HG03060 (cell line): ENCODE measurements around the gene CD47.

Experiments
- ATAC-seq: cut with Tn5 transposase; IDR thresholded peaks from one replicate; pipeline ENCODE4 v1.9.1; 2021; ENCODE audit warnings: low read depth, moderate number of reproducible peaks; ENCODE audit not compliant: unreplicated experiment

Gene CD47

DNA sequence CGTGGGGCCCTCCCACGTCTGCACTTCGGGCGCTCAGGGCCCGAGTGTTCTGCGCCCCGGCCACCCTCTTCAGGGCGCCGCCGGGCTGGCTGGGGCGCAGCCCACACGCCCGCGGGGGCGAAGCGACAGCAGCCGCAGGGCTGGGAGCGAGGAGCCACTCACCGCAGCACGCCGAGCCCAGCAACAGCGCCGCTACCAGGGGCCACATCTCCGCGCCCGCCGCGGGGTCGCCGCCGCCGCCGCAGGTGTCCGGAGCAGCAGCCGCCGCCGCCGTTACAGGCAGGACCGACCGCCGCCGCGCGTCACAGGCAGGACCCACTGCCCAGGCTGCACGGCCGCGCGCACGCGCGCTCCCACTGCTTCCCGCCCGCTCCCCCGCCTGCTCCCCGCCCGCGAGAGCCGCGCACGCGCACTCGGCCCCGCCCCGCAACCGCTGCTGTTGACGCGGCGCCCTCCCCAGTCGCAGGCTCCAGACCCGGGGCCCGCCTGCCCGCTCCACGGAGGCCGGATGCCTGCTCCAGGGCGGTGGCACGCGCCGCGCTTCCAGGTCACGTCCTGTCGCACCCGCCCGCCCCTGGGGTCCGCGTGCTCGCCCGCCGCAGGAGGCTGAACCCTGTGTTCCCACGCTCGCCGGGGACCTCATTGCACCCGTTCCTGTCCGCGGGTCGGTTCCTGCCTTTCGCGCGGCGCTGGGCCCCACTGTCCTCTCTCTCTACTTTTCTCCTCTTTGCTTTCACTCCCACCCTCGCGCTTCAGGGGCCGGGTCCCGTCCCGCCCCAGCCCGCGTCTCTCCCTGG is at the start of gene CD47:
Gene CD47 (minus strand): TSS at position 331 of the 797 bp plus-strand sequence. CDS start 123 bp downstream, at position 208.
- no peak for ATAC-seq

- no peak for ATAC-seq
Observed at GRCh38 chr3:108137460-108137814, 46.6 kb upstream of the CD47 start.

GRCh38 chr3:108136561-108137459 is 46.0 kb upstream of the CD47 start:
- ATAC-seq: no peak

- ATAC-seq: no peak
Observed at GRCh38 chr3:108134555-108134880, 43.7 kb upstream of the CD47 start.

DNA sequence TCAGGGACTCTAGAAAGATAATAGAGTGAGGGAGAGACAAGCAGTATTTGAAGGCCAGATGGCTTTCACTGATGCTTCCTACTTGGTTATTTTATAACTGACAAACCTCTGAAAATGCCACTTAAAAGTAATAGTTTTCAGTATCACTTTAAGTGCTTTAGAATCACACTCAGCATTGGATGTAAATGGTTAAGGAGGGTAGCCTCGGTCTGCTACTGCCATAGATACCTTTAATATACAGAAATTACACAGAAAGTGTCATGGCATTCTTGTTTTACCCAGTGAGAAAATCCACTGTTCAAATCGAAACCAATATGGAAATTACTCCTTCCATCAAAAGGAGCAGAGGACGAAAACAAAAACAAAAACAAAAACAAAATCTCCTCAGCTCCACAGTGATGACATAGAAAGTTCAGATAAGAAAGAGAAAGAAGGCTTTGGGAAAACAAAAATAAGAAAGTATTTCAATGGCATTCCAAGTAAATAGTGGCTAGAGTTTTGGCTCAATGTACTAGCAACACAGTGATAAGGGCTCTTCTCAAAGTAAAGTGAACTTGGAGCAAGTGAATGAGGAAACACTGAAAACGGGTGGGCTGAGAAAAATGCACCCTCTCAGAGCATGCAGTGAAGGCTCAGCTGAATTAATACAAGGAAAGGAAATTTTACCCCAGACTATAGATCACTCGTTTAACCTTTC is 43.2 kb upstream of the CD47 start:
- ATAC-seq: no peak

- ATAC-seq: no peak
Observed at GRCh38 chr3:108133048-108133369, 42.2 kb upstream of the CD47 start.

DNA sequence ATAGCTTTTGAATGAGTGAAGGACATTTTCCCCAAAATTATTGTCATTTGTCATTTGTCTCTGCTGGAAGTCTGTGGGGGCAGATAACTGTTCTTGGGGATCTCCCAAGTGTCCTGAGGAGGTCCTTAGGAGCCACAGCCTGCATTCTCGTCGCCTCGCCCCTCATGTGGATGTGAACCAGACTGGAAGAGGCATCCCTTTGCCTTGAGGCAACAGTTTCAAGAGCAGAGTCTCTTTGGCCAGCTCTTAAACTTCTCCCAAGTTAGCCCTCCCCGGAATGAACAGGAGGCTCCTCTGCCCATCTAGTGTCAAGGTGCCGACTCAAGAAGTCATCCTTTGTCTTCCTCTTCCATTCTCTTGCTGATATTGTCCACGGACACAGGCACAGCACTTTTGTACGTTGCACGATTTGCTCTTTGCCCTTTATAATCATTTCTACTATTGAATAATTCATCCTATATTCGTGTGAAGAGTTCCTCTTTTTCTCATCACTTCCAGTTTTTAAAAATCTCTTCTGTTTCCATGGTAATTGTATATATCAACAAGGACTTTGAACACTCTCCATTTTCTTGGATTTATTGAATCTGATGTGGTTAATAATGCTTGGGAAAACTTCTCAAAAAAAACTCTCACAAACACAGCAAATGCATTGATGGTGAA is 40.8 kb upstream of the CD47 start:
- no peak for ATAC-seq

DNA sequence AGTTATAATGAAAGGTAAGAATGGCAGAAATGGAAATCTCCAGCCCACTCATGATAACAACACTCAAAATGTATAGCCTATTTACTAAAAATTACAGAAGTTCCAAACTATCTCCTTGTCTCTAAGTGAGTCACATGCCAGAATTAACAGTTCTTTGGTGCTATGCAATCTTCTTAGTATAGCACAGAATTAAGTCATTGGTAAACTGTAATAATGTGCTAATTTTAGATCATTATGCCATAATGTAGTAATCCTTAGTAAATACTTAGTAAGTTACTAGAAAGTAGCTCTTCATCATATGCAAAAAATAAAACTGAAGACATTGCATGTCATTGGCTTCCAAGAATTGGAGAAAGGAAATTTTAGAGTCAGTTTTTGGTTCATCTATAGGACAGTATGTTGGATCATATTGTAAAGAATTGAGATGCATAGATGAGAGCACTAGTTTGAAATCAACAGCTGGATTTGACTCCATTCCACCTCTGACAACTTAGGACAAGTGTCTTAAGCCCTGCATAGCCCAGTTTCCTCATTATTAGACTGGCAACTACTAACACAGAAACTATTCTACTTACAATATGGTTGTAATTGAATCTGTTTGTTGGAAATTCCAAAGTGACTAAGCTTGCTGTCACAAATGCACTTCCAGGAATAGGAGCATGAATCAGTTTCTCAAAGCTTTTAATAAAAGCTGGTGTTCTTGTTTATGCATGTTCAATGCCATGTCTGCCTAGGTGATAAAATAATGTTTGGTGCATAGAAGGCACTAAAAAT is 40.1 kb upstream of the CD47 start:
- no peak for ATAC-seq

- ATAC-seq: no peak
Observed at GRCh38 chr3:108130236-108130635, 39.4 kb upstream of the CD47 start.

GRCh38 chr3:108127301-108127988 is 36.6 kb upstream of the CD47 start:
- ATAC-seq: no peak

GRCh38 chr3:108126348-108126747 is 35.5 kb upstream of the CD47 start:
- ATAC-seq: no peak

DNA sequence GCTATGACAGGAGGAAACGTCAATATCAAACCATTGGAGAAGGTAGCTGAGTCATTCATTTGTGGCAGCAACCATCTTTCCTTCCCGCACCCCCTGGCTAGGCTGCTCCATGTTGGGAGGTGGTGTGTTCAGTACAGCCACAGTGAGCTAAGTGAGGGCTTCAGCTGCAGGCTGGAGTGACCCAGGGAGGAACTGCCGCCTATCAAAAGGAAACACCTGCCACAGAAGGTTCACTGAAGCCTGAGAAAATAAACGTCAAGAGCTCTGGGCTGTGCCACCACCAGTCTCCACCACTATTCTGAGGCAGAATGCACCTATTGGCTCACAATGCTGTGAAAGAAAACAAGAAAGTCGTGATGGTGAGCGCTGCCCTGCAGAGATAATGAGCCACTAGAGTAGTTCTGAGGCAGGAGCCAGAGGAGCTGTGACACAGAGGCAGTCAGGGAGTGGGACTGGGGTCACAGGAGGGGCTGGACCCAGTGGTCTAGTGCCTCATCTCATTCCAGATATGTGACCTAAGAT is 34.8 kb upstream of the CD47 start:
- ATAC-seq: peak; percentile 38

- no peak for ATAC-seq
Observed at GRCh38 chr3:108125153-108125543, 34.3 kb upstream of the CD47 start.

GRCh38 chr3:108124337-108125152 is 33.7 kb upstream of the CD47 start:
- ATAC-seq: peak; percentile 77

- ATAC-seq: no peak
Observed at GRCh38 chr3:108123326-108123725, 32.5 kb upstream of the CD47 start.

DNA sequence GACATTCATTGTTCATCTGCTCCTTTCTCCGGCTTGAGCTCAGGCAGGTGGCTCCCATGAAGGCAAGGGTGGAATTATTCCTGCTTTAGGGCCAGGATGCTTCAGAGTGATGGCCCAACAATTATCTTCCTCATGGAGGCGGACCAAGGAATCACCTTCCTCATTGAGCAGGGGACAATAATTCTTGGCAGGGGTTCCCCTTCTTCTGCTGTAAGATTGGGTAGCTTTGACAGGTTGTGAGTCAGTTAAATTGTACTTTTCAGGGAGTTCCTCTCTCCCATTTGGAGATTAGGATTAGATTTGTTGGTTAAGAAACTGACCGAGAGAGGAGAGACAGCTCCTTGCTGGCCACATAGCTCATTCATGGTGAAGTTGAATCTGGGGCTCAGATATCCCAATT is 31.4 kb upstream of the CD47 start:
- no peak for ATAC-seq

DNA sequence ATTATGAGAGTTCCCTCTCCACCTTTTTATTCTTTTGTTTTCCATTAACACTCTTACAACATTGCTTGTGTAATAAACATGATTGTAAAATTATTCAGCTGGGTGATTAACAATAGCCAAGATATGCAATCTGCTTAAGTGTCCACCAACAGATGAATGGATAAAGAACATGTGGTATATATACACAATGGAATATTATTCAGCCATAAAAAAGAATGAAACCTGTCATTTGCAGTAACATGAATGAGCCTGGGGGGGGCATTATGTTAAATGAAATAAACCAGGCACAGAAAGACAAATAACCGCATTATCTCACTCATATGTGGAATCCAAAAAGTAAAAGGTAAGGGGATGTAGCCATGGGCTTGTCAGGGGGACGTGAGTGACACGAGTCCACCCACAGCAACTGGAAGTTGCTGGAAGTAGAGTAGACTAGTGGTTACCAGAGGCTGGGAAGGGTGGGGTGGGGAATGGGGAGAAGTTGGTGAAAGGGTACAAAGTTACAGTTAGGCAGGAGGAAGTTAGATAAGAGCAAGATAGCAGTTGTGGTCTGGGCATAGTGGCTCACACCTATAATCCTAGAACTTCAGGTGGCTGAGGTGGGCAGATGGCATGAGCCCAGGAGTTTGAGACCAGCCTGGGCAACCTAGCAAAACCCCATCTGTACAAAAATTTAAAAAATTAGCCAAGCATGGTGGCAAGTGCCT is 28.7 kb upstream of the CD47 start:
- no peak for ATAC-seq
